Kidney (tissue), 14 donors: ENCODE measurements around the gene STYXL1. TPM values are rescaled to one million over a fixed set of nuclear protein-coding genes. Genes with fewer than 3 reads are reported as not detected.

ENCODE experiments used
- DNase-seq, 5 donors: peaks; one replicate each; pipeline ENCODE4 v3.0.0-alpha.2; 2013 to 2020
- FAIRE-seq: peaks from 2 replicates; lab custom pipeline; 2012; peaks lifted over from hg19 to GRCh38; lab: Jason Lieb, UNC
- H3K27ac ChIP-seq, 2 donors: one replicate each; pipeline ENCODE4 v1.7.0; 2013; ENCODE audit warnings: low read depth in 2 of 2, low read length in 2 of 2, inconsistent platforms in 1 of 2
- H3K27me3 ChIP-seq: one replicate; pipeline ENCODE4 v1.7.1; 2013; ENCODE audit warnings: low read length, inconsistent platforms; ENCODE audit not compliant: control insufficient read depth, insufficient read depth
- H3K36me3 ChIP-seq, 3 donors: one replicate each; pipeline versions ENCODE4 v1.7.0 to v1.7.1; 2013; ENCODE audit warnings: low read length in 3 of 3, control low read depth in 1 of 3, inconsistent platforms in 1 of 3; ENCODE audit not compliant: insufficient read depth in 3 of 3, control insufficient read depth in 2 of 3
- H3K4me1 ChIP-seq, 3 donors: one replicate each; pipeline versions ENCODE4 v1.7.0 to v1.7.1; 2013; ENCODE audit warnings: low read length in 3 of 3, inconsistent platforms in 1 of 3, low read depth in 1 of 3; ENCODE audit not compliant: control insufficient read depth in 2 of 3, insufficient read depth in 2 of 3
- H3K4me3 ChIP-seq, 3 donors: one replicate each; pipeline versions ENCODE4 v1.7.0 to v1.8.1; 2013; ENCODE audit warnings: low read length in 3 of 3, control low read depth in 1 of 3, inconsistent platforms in 1 of 3
- H3K9ac ChIP-seq, 3 donors: one replicate each; pipeline versions ENCODE4 v1.7.0 to v1.7.1; 2013; ENCODE audit warnings: low read length in 3 of 3, control low read depth in 1 of 3, inconsistent platforms in 1 of 3
- H3K9me3 ChIP-seq, 3 donors: one replicate each; pipeline versions ENCODE4 v1.7.0 to v1.7.1; 2013; ENCODE audit warnings: low read length in 3 of 3, control low read depth in 1 of 3, inconsistent platforms in 1 of 3; ENCODE audit not compliant: control insufficient read depth in 2 of 3, insufficient read depth in 1 of 3
- CTCF ChIP-seq: IDR thresholded peaks from 3 replicates; pipeline ENCODE4 v1.5.1; 2012; ENCODE audit warnings: mild to moderate bottlenecking, moderate library complexity, borderline replicate concordance; ENCODE audit not compliant: insufficient read depth; ENCODE audit errors: extremely low read depth
- intact Hi-C: fragments of 100-400 bp; cut with DNase I; formaldehyde crosslinking; loops from one replicate; pipeline ENCODE4 v1.11.1; 2022
- polyA plus RNA-seq: library from polyadenylated mRNA; stranded (reverse); fragments of 350-450 nt; fragmentation: Illumina TruSeq; extraction: RNeasy Lipid Tissue Mini Kit (QIAGEN cat#74804); gene quantifications from one replicate; pipeline ENCODE4 v1.2.3, GENCODE V29; 2014; ENCODE audit warnings: low read depth, low replicate concordance; ENCODE audit not compliant: insufficient read depth
- total RNA-seq: library from RNA; stranded (reverse); fragmentation: NEBNext Ultra II Directional; extraction: Animal tissue kit (Norgen Biotek cat#: 25700); gene quantifications from one replicate; pipeline ENCODE4 v1.2.1, GENCODE V29; 2021
- donor health status: control.
- donor health status: control.
- donor health status: control.
- donor health status: control.
- donor health status: control.
- donor health status: DM: yes; HTN: yes; CAD: no.
- donor health status: Normal renal cell carcinoma (clear cell type).

Gene STYXL1
- total and polyA plus RNA-seq, 2 donors from 2014 or later: 29.9 to 55.5 TPM

- DNase-seq: peak in 1 of 5 donors; percentile 56
- FAIRE-seq: no peak
- intact Hi-C loops: no loop called here
These were observed 94.4 kb downstream of the STYXL1 start for GRCh38 chr7:75953431-75953830.

GRCh38 chr7:75951506-75951905 lies 96.3 kb downstream of the STYXL1 start:
- TF ChIP-seq CTCF: no peak
- H3K36me3 ChIP-seq: peaks cover 0 to 17% (median 12%) of the 10 kb centered on the region in 3 donors
- no peak overlapping the region for H3K4me3 ChIP-seq
- no peak overlapping the region for H3K9ac ChIP-seq
- H3K4me1 ChIP-seq: peaks cover 0 to 10% (median 9%) of the 10 kb centered on the region in 3 donors
- FAIRE-seq: no peak
- no peaks in the 10 kb centered on the region for H3K27me3 ChIP-seq
- intact Hi-C loops: no loop called here
- no peaks in the 10 kb centered on the region for H3K9me3 ChIP-seq
- no peak overlapping the region for H3K27ac ChIP-seq
- peak in 1 of 5 donors; percentile 73 for DNase-seq

More at GRCh38 chr7:75953431-75953830, 94.4 kb downstream of the STYXL1 start:
- Histone ChIP-seq H3K27ac (no peak overlapping the region), H3K9me3 (no peaks in the 10 kb centered on the region), H3K4me3 (no peak overlapping the region), H3K36me3 (peaks cover 0 to 17% (median 14%) of the 10 kb centered on the region in 3 donors), H3K4me1 (peaks cover 0 to 14% (median 5%) of the 10 kb centered on the region in 3 donors), H3K27me3 (no peaks in the 10 kb centered on the region), H3K9ac (no peak overlapping the region)
- no peak for TF ChIP-seq CTCF

DNA sequence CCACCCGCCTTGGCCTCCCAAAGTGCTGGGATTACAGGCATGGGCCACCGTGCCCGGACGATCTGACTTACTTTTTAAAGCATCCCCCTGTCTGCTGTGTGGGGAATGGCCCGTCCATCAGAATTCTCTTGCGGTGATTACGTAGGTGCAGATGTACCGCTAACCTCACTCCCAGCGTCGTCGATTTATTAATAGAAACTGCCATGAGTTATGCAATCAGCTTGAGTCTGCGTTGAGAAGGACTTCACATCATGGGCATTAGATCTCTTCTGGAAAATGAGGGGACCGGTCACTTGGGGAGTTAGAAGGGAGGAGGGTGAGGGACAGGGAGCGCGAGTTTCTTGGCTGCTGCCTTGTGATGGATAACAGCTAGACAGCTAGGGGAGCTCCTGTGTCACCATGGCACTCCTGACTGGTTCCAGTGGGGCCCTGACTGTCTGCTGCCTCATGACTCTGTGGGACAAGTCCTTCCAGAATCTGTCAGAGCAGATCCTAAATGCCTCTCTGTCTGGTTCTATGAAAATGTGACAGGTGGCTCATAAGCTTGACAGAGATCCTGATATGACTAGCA lies 97.6 kb downstream of the STYXL1 start:
- H3K9me3 ChIP-seq: no peaks in the 10 kb centered on the region
- H3K9ac ChIP-seq: peak overlapping the region in 1 of 3 donors; percentile 19
- H3K4me1 ChIP-seq: peaks cover 0 to 8% (median 7%) of the 10 kb centered on the region in 3 donors
- H3K36me3 ChIP-seq: peaks cover 0 to 10% (median 7%) of the 10 kb centered on the region in 3 donors
- no peak overlapping the region for H3K4me3 ChIP-seq
- H3K27ac ChIP-seq: no peak overlapping the region
- intact Hi-C loops: no loop called here
- no peak for FAIRE-seq
- TF ChIP-seq CTCF: no peak
- H3K27me3 ChIP-seq: no peaks in the 10 kb centered on the region
- peak in 3 of 5 donors; percentile 29 to 66 (median 38) for DNase-seq
